HG03060 (cell line): ENCODE measurements around the gene MAGI1.

Source experiments
- ATAC-seq: cut with Tn5 transposase; IDR thresholded peaks from one replicate; pipeline ENCODE4 v1.9.1; 2021; ENCODE audit warnings: low read depth, moderate number of reproducible peaks; ENCODE audit not compliant: unreplicated experiment

MAGI1 gene

DNA sequence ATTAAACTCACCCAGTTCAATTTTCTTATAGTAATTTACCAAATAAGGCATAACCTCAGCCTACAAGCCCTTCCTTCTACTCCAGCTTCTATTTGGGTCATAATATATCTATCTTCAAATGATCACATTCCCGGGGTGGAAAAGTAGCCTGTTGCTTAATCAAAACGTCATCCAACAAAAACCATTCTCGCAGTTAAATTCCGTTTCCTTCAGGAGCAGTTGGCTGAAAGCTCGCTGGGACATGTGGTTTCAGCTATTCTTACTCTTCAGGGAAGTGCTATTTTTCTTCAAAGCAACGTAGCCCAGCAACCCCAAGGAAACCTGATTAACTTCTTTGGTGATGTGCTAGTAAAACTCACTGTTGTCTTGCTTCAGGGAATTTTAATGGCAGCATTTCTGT is 59.6 kb downstream of the MAGI1 start:
- ATAC-seq, result no peak

GRCh38 chr3:65978116-65978515 is 60.6 kb downstream of the MAGI1 start:
- ATAC-seq, result no peak

- no peak for ATAC-seq
These were observed 63.7 kb downstream of the MAGI1 start for GRCh38 chr3:65975032-65975431.

GRCh38 chr3:65974509-65974908 is 64.2 kb downstream of the MAGI1 start:
- no peak for ATAC-seq

DNA sequence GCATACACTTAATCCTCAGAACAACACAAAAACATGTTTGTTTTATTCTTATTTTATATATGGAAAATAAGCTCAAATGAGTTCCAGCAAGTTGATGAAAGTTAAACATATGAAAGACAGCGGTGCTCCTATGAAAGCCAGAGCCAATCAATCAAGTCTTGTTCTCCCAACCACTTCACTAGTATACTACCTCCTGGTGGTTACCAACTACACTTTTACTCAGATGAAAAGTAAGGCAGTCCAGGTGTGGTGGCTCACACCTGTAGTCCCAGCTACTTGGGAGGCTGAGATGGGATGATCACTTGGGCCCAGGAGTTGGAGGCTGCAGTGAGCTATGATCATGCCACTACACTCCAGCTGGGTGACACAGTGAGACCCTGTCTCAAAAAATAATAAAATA is 66.0 kb downstream of the MAGI1 start:
- ATAC-seq, result no peak

DNA sequence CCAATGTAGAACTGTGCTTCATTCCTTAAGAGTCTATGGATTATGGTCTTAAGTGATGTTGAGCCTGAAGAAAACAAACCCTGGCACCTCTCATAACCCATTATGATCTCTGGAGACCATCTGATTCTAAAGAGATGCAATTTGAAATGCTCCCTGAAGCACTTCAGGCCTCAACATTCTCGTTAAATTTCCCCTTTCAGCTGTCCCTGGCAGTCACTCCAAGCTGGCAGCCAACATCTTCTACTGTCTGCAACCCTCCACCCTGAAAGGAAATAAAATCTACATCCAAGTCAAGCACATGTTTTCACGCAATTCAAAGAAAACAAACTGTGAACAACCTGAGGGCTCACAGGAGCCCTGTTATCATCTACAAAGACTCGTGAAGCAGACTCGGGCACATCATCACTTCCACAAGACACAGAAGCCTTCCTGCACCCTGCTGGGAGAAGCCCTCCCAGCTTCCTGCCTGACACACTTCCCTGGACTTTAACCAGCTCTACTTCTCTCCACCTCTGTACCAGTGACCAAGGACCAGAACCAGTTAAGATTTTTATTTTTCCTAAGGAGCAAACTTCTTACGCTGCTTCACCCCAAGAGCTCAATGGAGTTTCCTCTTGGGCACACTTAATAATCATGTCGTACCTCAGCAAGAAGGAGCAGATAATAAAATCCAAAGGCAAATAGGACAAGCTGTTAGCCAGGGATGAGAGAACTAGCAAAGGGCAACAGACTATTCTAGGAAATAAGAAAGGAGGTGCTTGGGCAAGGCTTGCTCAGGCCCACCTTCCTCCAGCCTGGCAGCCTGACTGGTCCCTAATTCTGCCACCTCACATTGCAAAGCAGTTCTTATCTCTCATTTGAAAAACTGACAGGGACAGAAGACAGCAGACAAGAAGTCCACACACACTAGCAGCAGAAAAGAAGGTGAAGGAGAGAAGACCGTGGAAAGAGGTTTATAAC is 67.1 kb downstream of the MAGI1 start:
- ATAC-seq, result no peak

DNA sequence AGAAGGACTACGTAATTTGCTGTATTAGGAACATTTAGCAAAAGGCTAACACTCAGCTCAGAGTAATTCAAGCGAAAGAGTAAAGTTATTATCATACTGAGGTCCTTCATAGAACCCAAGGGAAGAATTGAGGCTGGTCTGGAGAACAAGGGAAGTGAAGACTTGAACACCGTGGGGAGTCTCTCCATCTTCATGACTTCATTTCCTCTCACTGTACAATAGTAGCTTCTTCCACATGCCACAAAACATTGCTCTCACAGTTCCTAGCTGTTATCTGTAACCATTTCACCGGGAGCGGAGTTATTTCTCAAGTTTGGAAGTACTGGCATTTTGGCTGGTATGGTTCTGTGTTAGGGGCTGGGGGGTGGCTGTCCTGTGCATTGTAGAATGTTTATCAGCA is 69.7 kb downstream of the MAGI1 start:
- ATAC-seq, result no peak

DNA sequence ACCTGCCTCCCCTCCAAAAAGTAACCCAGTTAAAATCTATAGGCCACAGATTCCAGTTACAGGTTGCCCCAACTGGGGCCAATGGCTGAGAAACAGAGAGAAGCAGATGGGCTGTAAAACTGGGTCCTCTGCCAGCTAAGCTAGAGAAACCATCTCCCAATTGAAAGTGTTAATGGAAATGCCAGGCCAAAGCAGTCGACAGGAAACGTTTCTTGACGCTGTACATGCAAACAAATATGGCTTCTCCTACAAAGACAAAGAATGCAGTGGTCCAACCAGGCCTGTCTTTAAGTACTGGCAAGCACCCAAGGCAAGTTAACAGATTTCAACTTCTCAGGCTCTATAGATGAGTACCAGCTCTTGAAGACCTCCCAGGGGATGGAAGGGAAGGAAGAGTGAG is 71.3 kb downstream of the MAGI1 start:
- ATAC-seq, result no peak

DNA sequence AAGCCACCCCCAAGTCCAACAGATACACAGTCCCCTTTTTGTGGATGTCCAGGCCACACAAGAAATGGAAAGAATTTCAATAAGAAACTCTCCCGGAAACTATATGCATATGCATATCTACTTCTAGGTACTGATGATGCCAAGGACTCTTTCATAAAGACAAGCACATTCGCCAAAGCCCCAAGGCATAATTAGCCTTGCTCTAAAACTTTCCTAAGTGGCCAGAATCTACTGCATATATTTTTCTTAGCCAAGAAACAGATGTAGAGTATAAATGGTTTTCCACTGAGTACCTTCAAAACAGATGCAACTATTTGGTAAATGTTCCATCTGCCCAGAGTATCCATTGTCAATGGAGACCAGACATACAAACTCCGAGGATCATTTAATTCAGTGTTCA is 73.9 kb downstream of the MAGI1 start:
- no peak for ATAC-seq

GRCh38 chr3:65963787-65964677 is 74.7 kb downstream of the MAGI1 start:
- peak; percentile 97 for ATAC-seq

- ATAC-seq, result no peak
These were observed 77.0 kb downstream of the MAGI1 start for GRCh38 chr3:65961733-65962132.

GRCh38 chr3:65961128-65961527 is 77.6 kb downstream of the MAGI1 start:
- ATAC-seq, result no peak

DNA sequence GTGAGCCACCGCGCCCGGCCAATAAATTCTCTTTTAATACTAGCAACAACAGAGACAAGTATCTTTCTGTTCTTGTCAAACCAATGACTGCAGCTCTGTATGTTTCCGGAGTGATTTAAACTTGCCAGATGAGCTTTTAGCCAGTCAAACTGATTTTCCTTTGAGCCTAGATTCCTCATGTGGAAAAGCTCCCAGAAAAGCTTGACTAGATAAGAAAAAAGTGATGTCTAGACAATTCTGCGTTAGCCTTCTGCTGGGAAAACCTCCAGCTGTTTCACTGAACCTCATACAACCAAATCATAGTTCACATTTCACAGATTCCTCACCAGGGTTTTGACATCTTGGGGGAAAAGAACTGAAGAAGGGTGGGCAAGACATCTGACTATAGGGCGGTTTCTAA is 78.6 kb downstream of the MAGI1 start:
- no peak for ATAC-seq

DNA sequence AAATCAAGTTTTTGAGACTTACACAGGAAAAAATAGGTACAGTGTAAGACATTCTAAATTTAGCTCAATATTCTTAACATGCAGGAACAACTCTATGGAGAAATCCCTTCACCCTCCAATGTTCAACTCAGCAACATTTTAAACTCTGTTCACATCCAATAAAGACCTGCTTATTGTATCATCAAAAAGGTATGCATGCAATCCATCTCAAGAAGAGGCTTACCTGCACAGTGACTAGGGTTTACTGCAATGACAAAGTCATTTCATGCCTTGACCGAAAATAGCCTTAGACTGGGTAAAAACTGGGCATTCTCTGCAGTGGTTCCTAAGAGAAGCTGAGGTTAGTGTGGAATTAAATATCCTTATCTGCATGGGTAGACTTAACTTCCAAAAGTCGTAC is 80.5 kb downstream of the MAGI1 start:
- no peak for ATAC-seq

- ATAC-seq, result no peak
These were observed 82.8 kb downstream of the MAGI1 start for GRCh38 chr3:65955792-65956477.

DNA sequence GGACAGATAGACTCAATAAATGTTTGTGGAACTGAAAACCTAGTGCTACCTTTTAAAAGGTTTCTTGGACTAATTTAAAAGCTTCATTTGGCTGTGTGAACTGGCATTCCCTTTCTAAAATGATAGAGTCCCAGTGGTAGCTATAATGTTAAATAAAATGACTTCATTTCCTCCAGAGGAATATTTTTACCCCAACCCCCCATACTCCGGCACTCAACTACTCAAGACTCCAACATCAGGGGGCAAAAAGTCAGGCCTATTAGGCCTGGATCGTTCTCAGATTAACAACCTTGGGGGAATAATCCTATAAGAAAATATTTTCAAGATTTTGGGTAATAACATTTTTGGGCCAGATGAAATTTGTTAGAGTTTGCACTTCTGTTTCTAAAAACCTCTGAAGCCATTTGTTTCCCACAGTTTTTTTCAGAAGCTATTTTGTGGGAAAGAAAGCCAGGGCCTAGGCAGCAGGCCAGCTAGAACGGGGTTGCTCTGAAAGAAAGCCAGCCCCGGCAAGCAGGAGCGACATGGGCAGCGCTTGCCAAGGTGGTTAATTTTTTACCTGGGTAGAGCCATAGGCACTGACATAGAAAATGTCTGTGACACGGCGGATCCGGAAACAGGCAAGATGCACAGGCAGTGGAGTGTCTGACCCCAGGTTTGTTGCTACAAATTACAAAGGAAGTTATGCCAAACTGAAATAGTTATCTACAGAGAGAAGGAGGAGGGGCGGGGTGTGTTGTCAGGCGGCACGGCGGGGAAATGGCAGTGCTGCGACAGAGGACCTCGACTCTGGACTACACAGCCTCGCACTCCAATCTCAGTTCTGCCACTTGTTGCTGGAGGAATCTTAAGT is 84.6 kb downstream of the MAGI1 start:
- no peak for ATAC-seq

DNA sequence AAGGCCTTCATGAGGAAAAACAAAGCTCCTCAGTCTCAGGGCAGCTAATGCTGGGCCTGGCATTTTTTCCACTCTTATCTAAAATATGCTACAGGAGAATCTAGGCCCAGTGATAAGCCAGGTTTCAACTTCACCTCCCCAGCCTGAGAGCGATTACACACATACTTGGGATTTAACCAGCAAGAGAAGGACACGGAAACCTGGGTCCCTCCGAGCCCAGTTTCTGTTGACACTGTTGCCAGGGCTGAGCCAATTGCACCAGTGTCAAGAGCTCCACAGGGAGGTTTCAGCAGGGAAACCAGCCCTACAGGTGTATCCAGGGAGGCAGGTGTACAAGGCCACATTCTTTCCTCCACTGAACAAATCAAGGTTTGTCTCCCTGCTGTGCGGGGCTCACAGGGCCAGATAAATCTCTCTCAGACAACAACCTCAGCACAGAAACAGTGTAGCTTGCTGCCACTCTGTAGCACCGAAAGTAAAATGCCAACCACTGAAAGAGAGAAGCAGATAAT is 85.4 kb downstream of the MAGI1 start:
- ATAC-seq, result no peak

- no peak for ATAC-seq
These were observed 85.9 kb downstream of the MAGI1 start for GRCh38 chr3:65952842-65953241.

GRCh38 chr3:65951836-65952505 is 86.7 kb downstream of the MAGI1 start:
- no peak for ATAC-seq
